GM18867 (cell line): ENCODE measurements around the gene GK.
"Not testable (repeated sequence)": the region's sequence is repeated elsewhere in the genome, so short reads cannot be mapped to it uniquely, and the experiment has no call there.

Experiments
- ATAC-seq: cut with Tn5 transposase; IDR thresholded peaks from one replicate; pipeline ENCODE4 v1.9.1; 2021; ENCODE audit warnings: mild to moderate bottlenecking, moderate library complexity; ENCODE audit not compliant: unreplicated experiment

Gene GK

DNA sequence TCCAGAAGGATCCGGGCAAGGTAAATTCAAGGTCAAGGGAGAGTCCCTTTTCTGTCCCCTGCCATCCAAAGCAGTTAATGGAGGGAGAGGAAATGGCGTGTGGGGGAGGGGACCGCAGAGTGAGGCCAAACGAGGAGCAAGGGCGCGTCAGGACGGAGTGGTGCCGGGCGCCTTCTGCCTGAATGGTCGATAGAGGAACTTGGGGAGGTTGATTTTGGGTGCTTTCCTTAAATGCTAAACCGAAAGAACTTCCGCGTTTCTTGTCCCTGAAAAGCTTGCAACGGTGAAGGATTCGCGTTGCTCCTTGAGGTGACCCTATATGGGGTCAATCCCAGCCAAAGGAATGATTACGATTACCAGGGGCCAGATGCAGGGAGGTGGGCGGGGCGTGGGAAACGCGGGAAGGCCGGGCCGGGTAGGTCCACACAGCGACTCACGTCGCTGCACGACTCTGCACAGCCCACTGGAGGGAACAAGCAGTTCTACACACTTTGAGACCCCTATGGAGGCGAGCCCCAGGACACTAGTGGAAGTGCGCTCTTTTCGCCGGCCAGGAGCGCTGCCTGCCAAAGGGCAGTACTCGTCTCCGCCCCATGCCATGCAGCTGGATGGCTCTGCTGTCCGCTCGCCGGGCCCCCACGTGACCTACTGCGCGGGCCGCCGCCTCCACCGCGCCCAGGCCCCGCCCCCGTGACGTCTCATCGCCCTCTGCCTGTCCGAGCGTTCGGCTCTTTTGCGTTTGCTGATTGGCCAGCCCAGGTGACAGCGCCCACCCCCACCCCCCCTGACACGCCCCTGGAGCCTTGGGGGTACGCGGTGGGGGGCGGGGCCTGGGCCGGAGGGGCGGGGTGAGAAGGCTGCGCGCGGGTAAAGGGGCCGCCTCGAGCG lies 452 bp upstream of the GK start:
- peak; percentile 88 for ATAC-seq

- ATAC-seq = not testable (repeated sequence)
Measured at GRCh38 chrX:30654386-30654785, 1.2 kb downstream of the GK start.

DNA sequence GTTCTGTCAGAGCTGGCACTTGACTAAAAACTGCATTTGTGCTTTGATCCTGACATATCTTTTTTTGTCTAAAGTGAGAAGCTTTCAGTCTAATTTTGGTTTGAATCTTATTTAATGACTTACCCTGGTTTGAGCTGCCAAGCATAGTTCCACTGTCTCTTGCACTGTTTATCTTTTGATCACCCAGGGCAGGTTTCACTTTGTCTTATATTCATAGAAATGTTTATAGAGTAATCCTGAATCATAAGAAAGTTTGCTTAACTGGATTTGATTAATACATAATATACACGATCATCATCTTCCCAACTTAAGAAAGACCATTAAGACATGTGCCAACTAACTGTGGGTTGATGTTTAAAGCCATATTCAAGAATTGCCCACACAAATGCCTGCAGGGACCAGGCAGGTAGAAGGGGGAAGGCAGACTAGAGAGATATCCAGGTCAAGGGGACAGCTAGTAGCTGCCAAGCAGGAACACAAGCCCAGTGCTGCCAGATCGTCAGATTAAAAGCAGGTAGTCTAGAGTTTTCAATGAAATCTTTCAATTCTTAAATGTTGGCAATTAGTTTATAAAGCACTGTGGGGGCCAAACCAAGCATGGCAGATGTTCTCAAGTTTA lies 1.9 kb downstream of the GK start:
- no peak for ATAC-seq

DNA sequence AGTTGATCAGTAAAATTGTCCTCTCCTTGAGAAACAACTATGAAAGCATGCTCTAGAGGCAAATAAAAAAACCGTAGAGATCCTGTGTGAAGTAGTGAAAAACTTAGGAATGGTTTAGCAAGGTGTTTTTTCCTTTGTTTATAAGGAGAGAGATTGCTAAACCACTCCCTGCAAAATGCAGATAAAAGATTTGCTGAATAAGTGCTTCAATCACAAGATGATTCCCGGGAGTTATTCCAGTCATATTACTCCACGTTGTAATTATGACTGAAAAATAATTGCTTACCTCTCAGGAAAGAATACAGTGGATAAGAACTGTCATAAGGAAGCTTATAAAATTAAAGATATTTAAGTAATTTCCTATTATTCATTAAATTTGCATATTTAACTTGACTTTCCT lies 2.8 kb downstream of the GK start:
- ATAC-seq = no peak

DNA sequence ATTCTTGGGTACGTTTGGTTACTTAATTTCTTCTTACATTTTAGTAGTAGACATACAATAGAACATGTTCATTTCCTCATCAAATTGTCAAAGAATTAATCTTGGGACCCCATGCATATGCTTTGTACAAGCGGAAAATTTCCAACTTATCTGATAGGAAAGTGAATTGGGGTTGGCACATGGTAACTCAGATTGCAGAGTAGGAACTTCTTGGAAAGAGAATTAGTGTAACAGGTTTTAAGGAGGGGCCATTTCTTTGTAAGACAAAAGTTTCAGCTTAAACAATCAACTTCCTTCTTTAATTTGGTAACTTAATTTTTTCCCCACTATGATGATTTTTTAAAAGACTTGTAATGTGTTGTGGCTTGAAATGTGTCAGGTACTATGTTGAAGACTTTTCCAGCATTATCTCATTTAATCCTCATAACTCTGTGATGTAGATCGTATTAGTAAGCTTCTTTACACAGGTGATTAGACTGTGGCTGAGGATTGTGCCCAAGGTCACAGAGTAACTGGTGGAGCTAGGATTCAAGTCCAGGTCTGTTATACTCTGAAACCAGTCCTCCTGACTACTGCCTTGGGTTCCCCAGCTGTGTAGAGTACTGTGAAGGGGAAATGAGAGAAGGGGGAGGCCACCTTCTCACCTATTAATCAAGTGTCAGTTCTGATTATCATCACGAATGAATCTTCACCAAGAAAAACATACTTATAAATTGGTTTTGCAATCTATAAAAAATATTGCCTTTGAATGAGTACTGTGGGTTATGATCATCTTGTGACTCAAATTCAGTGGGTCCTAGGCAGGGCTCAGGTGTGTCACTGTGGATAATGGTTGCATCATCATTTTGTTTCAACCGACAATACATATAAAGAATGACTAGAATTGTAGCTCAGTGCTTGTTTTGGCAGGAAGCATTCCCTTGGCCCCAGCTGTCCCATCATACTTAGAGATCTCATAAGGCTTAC lies 4.3 kb downstream of the GK start:
- no peak for ATAC-seq

- no peak for ATAC-seq
Measured at GRCh38 chrX:30659421-30659820, 6.2 kb downstream of the GK start.

GRCh38 chrX:30661228-30661627 lies 8.0 kb downstream of the GK start:
- ATAC-seq = no peak

DNA sequence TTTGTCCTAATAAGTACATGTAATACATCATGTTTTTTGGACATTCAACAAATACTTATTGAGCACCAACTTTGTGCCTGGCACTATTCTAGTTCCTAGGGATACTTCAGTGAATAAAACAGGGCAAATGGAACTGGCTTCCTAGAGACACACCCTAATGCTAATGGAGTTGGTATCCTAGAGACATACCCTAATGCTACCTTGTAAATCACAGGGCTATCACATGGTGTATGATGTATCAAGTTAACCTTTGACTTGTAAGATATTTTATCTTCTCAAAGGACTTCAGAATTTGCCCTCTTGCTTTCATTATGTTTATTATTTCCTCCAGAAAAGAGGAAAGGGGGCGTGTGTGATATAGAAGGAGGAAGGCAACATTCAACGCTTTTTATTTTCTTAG lies 10.1 kb downstream of the GK start:
- no peak for ATAC-seq

DNA sequence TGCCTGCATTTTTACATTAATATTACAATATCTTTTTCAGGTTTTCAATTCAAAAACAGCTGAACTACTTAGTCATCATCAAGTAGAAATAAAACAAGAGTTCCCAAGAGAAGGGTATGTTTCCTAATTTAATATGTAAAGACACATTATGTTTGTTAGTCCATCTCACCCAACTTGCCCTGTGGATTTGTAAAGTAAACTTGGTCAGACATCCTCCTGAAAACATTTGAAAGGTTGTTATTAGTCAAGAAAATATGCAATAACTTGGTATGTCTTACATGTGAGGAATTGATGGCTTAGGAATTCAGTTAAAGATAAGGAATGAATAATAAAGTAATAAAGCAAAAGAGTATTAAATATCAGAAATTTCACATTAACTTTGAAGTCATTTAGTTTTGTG lies 12.2 kb downstream of the GK start:
- ATAC-seq = no peak

- no peak for ATAC-seq
Measured at GRCh38 chrX:30666094-30666493, 12.9 kb downstream of the GK start.

DNA sequence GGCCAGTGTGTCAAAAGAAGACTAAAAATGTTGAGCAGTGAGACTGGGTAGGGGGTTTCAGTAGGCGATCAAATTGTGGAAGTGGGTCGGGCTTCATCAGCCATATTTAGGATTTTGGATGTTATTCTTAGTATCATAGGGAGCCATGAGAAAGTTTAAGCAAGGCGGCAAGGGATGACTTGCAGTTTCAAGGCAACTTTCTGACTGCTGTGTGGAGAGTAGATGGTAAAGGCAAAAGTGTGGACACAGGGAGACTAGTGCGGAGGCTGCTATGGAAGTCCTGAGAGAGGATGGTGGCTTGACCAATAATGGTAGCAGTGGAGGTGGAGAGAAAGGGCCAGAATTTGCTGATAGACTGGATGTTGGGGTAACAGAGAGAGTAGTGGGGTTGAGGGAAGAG lies 15.4 kb downstream of the GK start:
- ATAC-seq = no peak

DNA sequence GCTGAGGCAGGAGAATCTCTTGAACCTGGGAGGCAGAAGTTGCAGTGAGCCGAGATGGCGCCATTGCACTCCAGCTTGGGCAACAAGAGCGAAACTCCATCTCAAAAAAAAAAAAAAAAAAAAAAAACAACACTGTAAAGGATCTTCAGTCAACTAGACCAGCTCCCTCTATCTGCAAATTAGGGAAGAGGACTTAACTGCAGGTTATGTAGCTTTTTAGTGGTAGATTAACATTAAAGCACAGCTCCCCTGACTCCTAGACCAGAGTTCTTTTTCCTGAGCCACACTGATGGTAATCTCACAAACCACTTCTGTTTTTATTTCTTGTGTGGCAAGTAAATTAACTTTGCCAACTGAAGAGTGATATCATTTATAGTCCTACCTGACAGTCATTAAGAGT lies 18.0 kb downstream of the GK start:
- ATAC-seq = not testable (repeated sequence)

GRCh38 chrX:30673127-30673796 lies 20.0 kb downstream of the GK start:
- ATAC-seq = no peak

GRCh38 chrX:30673884-30674598 lies 20.8 kb downstream of the GK start:
- no peak for ATAC-seq

- no peak for ATAC-seq
Measured at GRCh38 chrX:30674799-30675198, 21.6 kb downstream of the GK start.

- no peak for ATAC-seq
Measured at GRCh38 chrX:30679369-30679768, 26.1 kb downstream of the GK start.

- no peak for ATAC-seq
Measured at GRCh38 chrX:30680618-30681017, 27.4 kb downstream of the GK start.

DNA sequence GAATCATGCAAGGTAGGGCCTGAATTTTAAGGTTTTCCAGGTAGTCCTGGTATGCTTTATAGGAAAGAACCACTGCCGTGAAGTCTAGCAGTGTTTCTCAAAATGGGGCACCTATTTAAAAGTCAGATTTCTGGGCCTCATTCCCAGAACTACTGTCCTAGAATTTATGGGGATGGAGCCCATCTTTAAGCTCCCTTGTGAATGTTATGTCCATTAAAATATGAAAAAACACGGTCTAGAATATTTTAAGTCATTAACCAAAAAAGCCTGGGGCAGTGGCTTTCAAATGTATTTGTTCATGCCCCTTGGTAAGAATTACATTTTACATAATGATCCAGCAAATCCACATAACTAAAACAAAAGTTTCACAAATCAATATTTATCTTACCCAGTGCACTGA lies 35.4 kb downstream of the GK start:
- ATAC-seq = no peak

GRCh38 chrX:30689116-30689515 lies 35.9 kb downstream of the GK start:
- no peak for ATAC-seq

DNA sequence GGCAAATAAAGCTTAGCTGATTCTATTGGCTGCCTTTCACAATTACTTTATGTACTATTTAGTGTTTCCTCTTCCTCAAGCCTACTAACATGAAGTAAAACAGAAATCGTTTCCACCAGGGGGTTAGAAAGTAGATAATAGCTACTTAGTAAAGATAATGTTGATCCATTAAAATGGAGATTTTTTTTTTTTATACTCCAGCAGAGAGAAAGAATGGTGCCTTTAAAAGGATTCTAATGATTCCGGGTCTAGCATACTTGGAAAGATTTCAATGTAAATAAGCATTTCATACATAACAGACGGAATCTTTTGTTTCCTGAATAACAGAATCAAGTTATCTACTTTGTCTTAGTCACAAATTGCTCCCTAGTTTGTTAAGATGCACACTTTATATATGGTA lies 37.1 kb downstream of the GK start:
- ATAC-seq = no peak
